ENCODE measurements around the gene LRRC49. TPM values are rescaled to one million over a fixed set of nuclear protein-coding genes. Genes with fewer than 3 reads are reported as not detected.

LRRC49 gene, protein sequence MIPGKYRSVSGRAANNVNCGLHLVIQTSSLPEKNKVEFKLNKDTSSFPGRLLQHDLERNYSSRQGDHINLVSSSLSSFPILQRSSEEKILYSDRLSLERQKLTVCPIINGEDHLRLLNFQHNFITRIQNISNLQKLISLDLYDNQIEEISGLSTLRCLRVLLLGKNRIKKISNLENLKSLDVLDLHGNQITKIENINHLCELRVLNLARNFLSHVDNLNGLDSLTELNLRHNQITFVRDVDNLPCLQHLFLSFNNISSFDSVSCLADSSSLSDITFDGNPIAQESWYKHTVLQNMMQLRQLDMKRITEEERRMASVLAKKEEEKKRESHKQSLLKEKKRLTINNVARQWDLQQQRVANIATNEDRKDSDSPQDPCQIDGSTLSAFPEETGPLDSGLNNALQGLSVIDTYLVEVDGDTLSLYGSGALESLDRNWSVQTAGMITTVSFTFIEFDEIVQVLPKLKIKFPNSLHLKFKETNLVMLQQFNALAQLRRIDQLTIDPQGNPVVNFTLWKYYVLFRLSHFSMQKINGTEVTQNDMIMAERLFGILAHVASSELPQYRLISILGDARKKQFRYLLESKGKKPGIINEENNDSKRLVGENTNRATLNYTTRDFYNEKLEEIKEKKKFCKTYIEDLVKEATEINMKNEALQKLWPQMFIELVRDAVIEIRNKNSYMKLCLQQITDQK
- not detected in 2 replicates for total RNA-seq

DNA sequence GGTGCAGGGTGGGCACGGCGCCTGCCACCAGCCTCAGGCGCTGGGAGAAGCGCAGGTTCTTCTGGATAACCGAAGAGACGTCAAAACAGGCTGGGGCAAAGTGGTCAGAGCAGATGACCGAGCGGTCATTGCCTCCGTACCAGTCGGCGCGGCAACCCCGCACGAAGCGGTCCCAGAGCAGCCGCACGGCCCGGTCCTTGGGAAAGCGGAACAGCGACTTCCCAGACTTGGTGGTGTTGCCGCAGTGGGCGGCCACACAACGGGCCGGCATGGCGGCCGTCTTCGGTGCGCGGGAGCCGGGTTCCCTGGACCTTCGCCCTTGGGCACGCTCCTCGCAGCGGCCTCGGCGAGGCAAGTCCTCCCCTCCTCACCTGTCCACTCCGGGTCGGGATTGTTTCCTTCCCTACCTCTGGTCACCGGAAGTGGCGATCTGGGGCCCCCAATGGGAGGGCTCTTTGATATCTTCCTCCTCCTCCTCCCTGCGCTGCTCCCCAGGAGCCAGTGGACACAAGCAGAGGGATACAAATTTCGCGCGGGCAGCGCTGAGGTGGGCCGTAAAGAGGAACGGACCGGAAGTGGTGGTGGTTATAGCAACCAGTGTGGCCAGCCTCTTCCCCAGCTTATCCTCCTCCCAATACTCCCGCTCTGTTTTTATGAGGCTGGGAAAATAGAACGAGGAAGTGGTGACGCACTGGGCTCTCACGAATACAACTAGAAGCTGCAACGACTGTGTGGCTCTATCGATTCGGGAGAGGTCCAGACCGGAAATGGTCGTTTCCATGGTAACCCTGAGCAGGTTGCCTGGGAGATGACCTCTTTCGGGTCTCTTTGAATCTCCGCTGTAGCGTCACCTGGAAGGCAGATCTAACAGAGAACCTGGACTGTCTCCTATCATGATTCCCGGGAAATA is at the start of gene LRRC49, which contains the start of gene THAP10:
Gene LRRC49 (plus strand): TSS at position 825 of the 910 bp plus-strand sequence. CDS start 69 bp downstream, at position 894.
Gene THAP10 (minus strand): TSS at position 432 of the 910 bp plus-strand sequence. CDS start 161 bp downstream, at position 271.
- intact Hi-C loops (cut with micrococcal nuclease): no loop called here
- H3K4me1 Mint-ChIP-seq (ENCODE audit: low read depth): peaks cover 10% of the 10 kb centered on the region
- peaks cover 50% of the 10 kb centered on the region for H3K27me3 Mint-ChIP-seq (ENCODE audit: insufficient read depth)
- peak; percentile 29 for DNase-seq (ENCODE audit: low spot score)
- no peaks in the 10 kb centered on the region for H3K9me3 Mint-ChIP-seq
- H3K4me3 Mint-ChIP-seq: peak within 1 kb of the TSS; percentile 86
- H3K36me3 Mint-ChIP-seq (ENCODE audit: low read depth): no peaks in the 10 kb centered on the region
- peak within 1 kb of the TSS; percentile 64 for H3K27ac Mint-ChIP-seq

GRCh38 chr15:70845602-70846360 is 46.8 kb upstream of the LRRC49 start:
- Mint-ChIP-seq H3K36me3 (ENCODE audit: low read depth) (no peaks in the 10 kb centered on the region), H3K4me3 (no peak overlapping the region), H3K27ac (no peak overlapping the region), H3K4me1 (ENCODE audit: low read depth) (no peaks in the 10 kb centered on the region), H3K27me3 (ENCODE audit: insufficient read depth) (peaks cover 16% of the 10 kb centered on the region), H3K9me3 (no peaks in the 10 kb centered on the region)
- DNase-seq (ENCODE audit: low spot score): no peak
- intact Hi-C loops (cut with micrococcal nuclease): no loop called here

DNA sequence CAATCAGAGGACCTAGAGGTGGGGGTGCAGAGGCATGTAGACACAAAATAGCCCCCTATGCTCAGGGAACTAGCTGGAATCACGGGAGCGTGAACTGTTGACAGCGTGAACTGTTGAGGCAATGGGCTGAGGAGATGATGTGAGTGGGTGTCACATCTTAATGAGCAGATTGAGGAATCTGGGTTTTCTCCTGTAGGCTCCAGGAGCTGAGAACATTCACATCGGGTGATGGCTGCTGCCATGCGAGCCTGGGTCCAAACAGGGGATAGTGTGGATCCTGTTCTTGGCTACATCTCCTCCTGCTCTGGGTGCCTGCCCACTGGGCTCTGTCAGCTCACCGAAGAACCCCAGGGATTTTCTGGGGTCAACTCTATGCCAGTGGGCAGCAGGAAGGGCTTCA is 40.7 kb upstream of the LRRC49 start:
- Mint-ChIP-seq H3K9me3 (no peaks in the 10 kb centered on the region), H3K4me1 (ENCODE audit: low read depth) (peaks cover 5% of the 10 kb centered on the region), H3K4me3 (no peak overlapping the region), H3K27ac (no peak overlapping the region), H3K27me3 (ENCODE audit: insufficient read depth) (peaks cover 57% of the 10 kb centered on the region), H3K36me3 (ENCODE audit: low read depth) (no peaks in the 10 kb centered on the region)
- intact Hi-C loops (cut with micrococcal nuclease): no loop called here
- no peak for DNase-seq (ENCODE audit: low spot score)

GRCh38 chr15:70852501-70853317 is 39.9 kb upstream of the LRRC49 start:
- intact Hi-C loops (cut with micrococcal nuclease): no loop called here
- H3K9me3 Mint-ChIP-seq: no peaks in the 10 kb centered on the region
- H3K4me3 Mint-ChIP-seq: peak overlapping the region; percentile 22
- peaks cover 57% of the 10 kb centered on the region for H3K27me3 Mint-ChIP-seq (ENCODE audit: insufficient read depth)
- H3K4me1 Mint-ChIP-seq (ENCODE audit: low read depth): peaks cover 5% of the 10 kb centered on the region
- H3K27ac Mint-ChIP-seq: no peak overlapping the region
- no peaks in the 10 kb centered on the region for H3K36me3 Mint-ChIP-seq (ENCODE audit: low read depth)
- DNase-seq (ENCODE audit: low spot score): no peak

GRCh38 chr15:70853318-70853972 is 39.2 kb upstream of the LRRC49 start:
- Mint-ChIP-seq H3K36me3 (ENCODE audit: low read depth) (no peaks in the 10 kb centered on the region), H3K27ac (no peak overlapping the region), H3K9me3 (no peaks in the 10 kb centered on the region), H3K4me3 (no peak overlapping the region), H3K27me3 (ENCODE audit: insufficient read depth) (peaks cover 57% of the 10 kb centered on the region), H3K4me1 (ENCODE audit: low read depth) (peaks cover 5% of the 10 kb centered on the region)
- intact Hi-C loops (cut with micrococcal nuclease): no loop called here
- DNase-seq (ENCODE audit: low spot score): no peak

DNA sequence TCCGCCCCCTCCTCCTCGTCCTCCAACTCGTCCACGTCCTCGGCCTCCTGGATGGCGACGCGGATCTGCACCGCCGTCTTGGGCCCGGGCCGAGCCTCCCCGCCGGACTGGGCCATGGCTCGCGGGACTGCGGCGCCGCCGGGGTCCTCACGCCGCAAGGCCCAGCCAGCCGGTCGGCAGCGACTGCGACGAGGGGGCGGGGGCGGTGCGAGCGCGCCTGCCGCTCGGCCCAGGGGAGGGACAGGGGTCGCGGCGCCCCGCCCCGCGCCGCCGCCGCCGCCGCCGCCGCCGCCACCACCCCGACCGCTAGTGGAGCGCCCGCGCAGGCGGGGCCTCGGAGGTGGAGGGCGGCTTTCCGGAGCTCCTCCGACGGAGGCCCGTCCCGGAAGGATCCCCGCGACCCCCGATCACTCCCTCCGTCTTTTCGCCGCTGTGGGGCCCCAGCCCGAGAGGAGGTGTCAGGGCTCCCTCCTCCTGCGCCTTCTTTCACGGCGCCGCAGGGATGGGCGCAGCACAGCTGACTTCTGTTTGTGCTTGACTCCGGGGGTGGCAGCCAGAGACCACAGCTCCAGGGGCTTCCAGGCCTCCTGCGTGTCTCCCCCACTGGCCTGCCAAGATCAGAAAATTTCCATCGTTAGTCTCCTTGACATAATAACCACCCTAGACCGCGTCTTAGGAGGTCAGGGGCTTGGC is 38.5 kb upstream of the LRRC49 start, which contains the start of gene LARP6:
Gene LARP6 (minus strand): TSS at position 185 of the 693 bp plus-strand sequence. CDS start 69 bp downstream, at position 116.
- no peaks in the 10 kb centered on the region for H3K9me3 Mint-ChIP-seq
- peak within 1 kb of the TSS; percentile 79 for H3K4me3 Mint-ChIP-seq
- H3K27ac Mint-ChIP-seq: no peak within 1 kb of the TSS
- H3K36me3 Mint-ChIP-seq (ENCODE audit: low read depth): no peaks in the 10 kb centered on the region
- intact Hi-C loops (cut with micrococcal nuclease): no loop called here
- peaks cover 5% of the 10 kb centered on the region for H3K4me1 Mint-ChIP-seq (ENCODE audit: low read depth)
- H3K27me3 Mint-ChIP-seq (ENCODE audit: insufficient read depth): peaks cover 57% of the 10 kb centered on the region
- DNase-seq (ENCODE audit: low spot score): no peak

- no peak for DNase-seq (ENCODE audit: low spot score)
- Mint-ChIP-seq H3K27ac (no peak overlapping the region), H3K27me3 (ENCODE audit: insufficient read depth) (peaks cover 57% of the 10 kb centered on the region), H3K4me1 (ENCODE audit: low read depth) (peaks cover 5% of the 10 kb centered on the region), H3K36me3 (ENCODE audit: low read depth) (no peaks in the 10 kb centered on the region), H3K4me3 (peak overlapping the region; percentile 79), H3K9me3 (no peaks in the 10 kb centered on the region)
- intact Hi-C loops (cut with micrococcal nuclease): no loop called here
Observed at GRCh38 chr15:70854666-70854976, 38.0 kb upstream of the LRRC49 start.

DNA sequence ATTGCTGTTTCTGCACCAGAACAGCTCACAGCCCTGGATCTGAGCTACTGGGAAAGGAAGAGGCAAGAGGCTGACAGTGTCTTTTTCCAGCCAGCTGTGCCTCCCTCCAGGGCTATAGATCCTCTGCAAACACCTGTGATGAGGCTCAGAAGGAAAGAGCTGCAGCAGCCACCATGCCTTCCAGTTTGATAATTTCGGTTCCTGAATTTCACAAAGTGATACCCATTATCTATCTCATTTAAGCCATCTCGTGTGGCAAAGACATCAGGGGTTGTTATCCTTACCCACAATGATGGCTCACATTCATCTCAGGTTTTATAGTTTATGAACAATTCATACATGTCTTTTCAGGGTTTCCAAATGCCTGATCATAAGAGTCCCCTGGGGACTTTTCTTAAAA is 36.9 kb upstream of the LRRC49 start:
- DNase-seq (ENCODE audit: low spot score): no peak
- intact Hi-C loops (cut with micrococcal nuclease): no loop called here
- H3K27ac Mint-ChIP-seq: no peak overlapping the region
- peaks cover 5% of the 10 kb centered on the region for H3K4me1 Mint-ChIP-seq (ENCODE audit: low read depth)
- no peaks in the 10 kb centered on the region for H3K9me3 Mint-ChIP-seq
- no peak overlapping the region for H3K4me3 Mint-ChIP-seq
- peaks cover 50% of the 10 kb centered on the region for H3K27me3 Mint-ChIP-seq (ENCODE audit: insufficient read depth)
- no peaks in the 10 kb centered on the region for H3K36me3 Mint-ChIP-seq (ENCODE audit: low read depth)

- Mint-ChIP-seq H3K36me3 (ENCODE audit: low read depth) (no peaks in the 10 kb centered on the region), H3K27ac (no peak overlapping the region), H3K4me3 (no peak overlapping the region), H3K4me1 (ENCODE audit: low read depth) (peaks cover 5% of the 10 kb centered on the region), H3K27me3 (ENCODE audit: insufficient read depth) (peaks cover 46% of the 10 kb centered on the region), H3K9me3 (no peaks in the 10 kb centered on the region)
- intact Hi-C loops (cut with micrococcal nuclease): no loop called here
- DNase-seq (ENCODE audit: low spot score): no peak
Observed at GRCh38 chr15:70856177-70856883, 36.3 kb upstream of the LRRC49 start.

DNA sequence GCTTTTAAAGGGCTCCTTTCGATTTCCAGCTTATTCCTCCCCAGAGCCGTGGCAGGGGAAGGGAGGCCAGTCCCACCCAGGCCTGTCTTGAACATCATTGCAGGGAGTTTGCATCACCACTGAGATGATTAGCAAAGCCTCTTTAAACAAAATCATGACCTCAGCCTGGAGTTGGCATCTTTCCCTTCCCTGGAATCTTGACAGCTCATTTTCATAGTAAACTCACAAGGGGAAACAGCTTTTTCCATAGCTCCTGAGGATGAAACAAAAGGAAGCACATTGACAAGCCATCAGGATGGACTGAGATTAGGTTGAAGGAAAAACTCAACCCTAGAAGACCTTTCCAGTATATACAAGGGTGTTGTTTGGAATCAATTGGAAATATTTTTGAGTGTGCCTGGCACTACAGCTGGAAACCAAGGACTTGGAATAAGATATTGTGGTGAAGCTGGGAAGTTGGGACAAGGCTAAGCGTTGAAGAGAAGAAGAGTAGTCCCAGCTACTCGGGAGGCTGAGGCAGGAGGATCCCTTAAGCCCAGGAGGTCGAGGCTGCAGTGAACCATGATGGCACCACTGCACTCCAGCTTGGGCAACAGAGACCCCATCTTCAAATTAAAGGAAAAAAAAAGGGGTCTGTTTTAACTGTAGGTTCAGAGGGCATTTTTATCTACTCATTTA is 35.6 kb upstream of the LRRC49 start:
- intact Hi-C loops (cut with micrococcal nuclease): no loop called here
- Mint-ChIP-seq H3K9me3 (no peaks in the 10 kb centered on the region), H3K27me3 (ENCODE audit: insufficient read depth) (peaks cover 42% of the 10 kb centered on the region), H3K27ac (no peak overlapping the region), H3K4me1 (ENCODE audit: low read depth) (peaks cover 5% of the 10 kb centered on the region), H3K36me3 (ENCODE audit: low read depth) (no peaks in the 10 kb centered on the region), H3K4me3 (no peak overlapping the region)
- no peak for DNase-seq (ENCODE audit: low spot score)

Measured in activated T-helper 1 cell treated with anti-CD3 and anti-CD28 coated beads, Interleukin-12 subunit alpha, Interleukin-12 subunit beta, Interleukin-2, Interleukin-4 antibody, amounts not matched to agents 30 ng/mL and 10 ng/mL and 1 ng/mL, durations not matched to agents 14 hours and 24 hours and 36 hours (primary cell).